CD14-positive monocyte (primary cell): ENCODE results near the gene KRT6C. TPM values are rescaled to one million over a fixed set of nuclear protein-coding genes. Genes with fewer than 3 reads are reported as not detected.

Source experiments
- DNase-seq, 3 donors: peaks; one replicate each; pipeline ENCODE4 v3.0.0-alpha.2; 2011 to 2022
- H2AFZ ChIP-seq: 2 replicates; pipeline ENCODE4 v1.6.0; 2012; ENCODE audit warnings: mild to moderate bottlenecking, low read depth, low read length, inconsistent platforms; ENCODE audit not compliant: insufficient read depth, poor library complexity, severe bottlenecking
- H3K27ac ChIP-seq, 2 donors: 1 replicate in 1 of 2; 2 replicates in 1 of 2; pipeline ENCODE4 v1.5.1; 2012 to 2013; ENCODE audit warnings: low read length in 2 of 2, control low read depth in 1 of 2, inconsistent platforms in 1 of 2, low read depth in 1 of 2, mild to moderate bottlenecking in 1 of 2
- H3K27me3 ChIP-seq, 2 donors: one replicate each; pipeline versions ENCODE4 v1.6.0 to v1.6.1; 2011 to 2013; ENCODE audit warnings: low read length in 2 of 2; ENCODE audit not compliant: control insufficient read depth in 2 of 2, insufficient read depth in 2 of 2
- H3K36me3 ChIP-seq, 2 donors: replicated peaks in 1 of 2; 1 replicate in 1 of 2; 2 replicates in 1 of 2; pipeline versions ENCODE4 v1.5.1 to v1.6.1; 2012 to 2013; ENCODE audit warnings: low read length in 2 of 2, control low read depth in 1 of 2, inconsistent platforms in 1 of 2, mild to moderate bottlenecking in 1 of 2; ENCODE audit not compliant: insufficient read depth in 2 of 2, control insufficient read depth in 1 of 2
- H3K4me1 ChIP-seq, 2 donors: 1 replicate in 1 of 2; 2 replicates in 1 of 2; pipeline versions ENCODE4 v1.5.1 to v1.6.1; 2012 to 2013; ENCODE audit warnings: low read length in 2 of 2, control low read depth in 1 of 2, inconsistent platforms in 1 of 2, mild to moderate bottlenecking in 1 of 2, moderate library complexity in 1 of 2; ENCODE audit not compliant: insufficient read depth in 2 of 2, control insufficient read depth in 1 of 2
- H3K4me2 ChIP-seq: replicated peaks from 2 replicates; pipeline ENCODE3; 2012; ENCODE audit warnings: low read length, moderate library complexity, mild to moderate bottlenecking; ENCODE audit not compliant: poor library complexity, severe bottlenecking; ENCODE audit errors: extremely low read depth
- H3K4me3 ChIP-seq, 3 experiments: fragments of 200-600 bp in 1 of 3; sonication (generic) in 1 of 3; replicated peaks in 1 of 3; 1 replicate in 2 of 3; 2 replicates in 1 of 3; pipeline ENCODE4 v1.5.1; 2011 to 2013; ENCODE audit warnings: low read length in 3 of 3, mild to moderate bottlenecking in 3 of 3, control low read depth in 2 of 3, low read depth in 2 of 3, inconsistent platforms in 1 of 3, moderate library complexity in 1 of 3
- H3K79me2 ChIP-seq: 2 replicates; pipeline ENCODE4 v1.6.0; 2012; ENCODE audit warnings: mild to moderate bottlenecking, control low read depth, inconsistent platforms, low read length, moderate library complexity; ENCODE audit not compliant: insufficient read depth
- H3K9ac ChIP-seq: 2 replicates; pipeline ENCODE4 v1.6.0; 2017; ENCODE audit warnings: low read length, mild to moderate bottlenecking; ENCODE audit not compliant: insufficient read depth, poor library complexity, severe bottlenecking
- H3K9me3 ChIP-seq, 2 donors: replicated peaks in 1 of 2; 1 replicate in 1 of 2; 2 replicates in 1 of 2; pipeline versions ENCODE4 v1.5.1 to v1.6.1; 2012 to 2013; ENCODE audit warnings: low read length in 2 of 2, control low read depth in 1 of 2; ENCODE audit not compliant: control insufficient read depth in 1 of 2, insufficient read depth in 1 of 2
- H4K20me1 ChIP-seq: 2 replicates; pipeline ENCODE4 v1.6.0; 2012; ENCODE audit warnings: mild to moderate bottlenecking, low read length, control low read depth, moderate library complexity; ENCODE audit not compliant: insufficient read depth
- H3K27ac Mint-ChIP-seq, 7 donors: one replicate each; pipeline ENCODE4 v1.8.0; 2020; ENCODE audit warnings: mild to moderate bottlenecking in 7 of 7, mixed read lengths in 7 of 7, moderate library complexity in 6 of 7, inconsistent platforms in 2 of 7
- H3K27me3 Mint-ChIP-seq, 3 donors: one replicate each; pipeline ENCODE4 v1.8.0; 2021 to 2022; ENCODE audit warnings: low read depth in 3 of 3, mild to moderate bottlenecking in 3 of 3, mixed read lengths in 3 of 3, moderate library complexity in 3 of 3, inconsistent platforms in 1 of 3
- H3K36me3 Mint-ChIP-seq, 2 donors: one replicate each; pipeline ENCODE4 v1.8.0; 2020; ENCODE audit warnings: mixed read lengths in 2 of 2, inconsistent platforms in 1 of 2, mild to moderate bottlenecking in 1 of 2
- H3K4me1 Mint-ChIP-seq: one replicate; pipeline ENCODE4 v1.8.0; 2020; ENCODE audit warnings: mild to moderate bottlenecking, mixed read lengths
- H3K4me3 Mint-ChIP-seq, 2 donors: one replicate each; pipeline ENCODE4 v1.8.0; 2020; ENCODE audit warnings: mild to moderate bottlenecking in 2 of 2, mixed read lengths in 2 of 2, moderate library complexity in 1 of 2
- H3K9me3 Mint-ChIP-seq, 7 donors: one replicate each; pipeline ENCODE4 v1.8.0; 2020 to 2022; ENCODE audit warnings: mixed read lengths in 7 of 7, mild to moderate bottlenecking in 6 of 7, moderate library complexity in 6 of 7, inconsistent platforms in 2 of 7
- CTCF ChIP-seq: fragments of 200-600 bp; IDR thresholded peaks from one replicate; pipeline ENCODE4 v1.8.0; 2022; ENCODE audit warnings: antibody characterized with exemption, mild to moderate bottlenecking
- WGBS: methylation state at CpG from one replicate; pipeline ENCODE4 v1.1.5; 2013; ENCODE audit warnings: missing lambda C conversion rate; ENCODE audit not compliant: insufficient coverage; 5-methylcytosine and 5-hydroxymethylcytosine counted together
- intact Hi-C, 2 donors: fragments of 100-400 bp; cut with micrococcal nuclease; formaldehyde crosslinking; loops; one replicate each; pipeline versions ENCODE4 v1.15.0 to v1.15.1; 2023
- polyA plus RNA-seq, 3 donors: library from polyadenylated mRNA; depleted of rRNA in 1 of 3; unstranded in 2 of 3; stranded (reverse) in 1 of 3; fragments of 300-500 nt in 2 of 3; fragments of >200 nt in 1 of 3; fragmentation: Illumina TruSeq in 2 of 3; gene quantifications; 1 replicate in 2 of 3; 2 replicates in 1 of 3; pipeline ENCODE4 v1.2.3, GENCODE V29; 2012 to 2021

Gene KRT6C
- polyA plus RNA-seq, 3 donors: not detected

DNA sequence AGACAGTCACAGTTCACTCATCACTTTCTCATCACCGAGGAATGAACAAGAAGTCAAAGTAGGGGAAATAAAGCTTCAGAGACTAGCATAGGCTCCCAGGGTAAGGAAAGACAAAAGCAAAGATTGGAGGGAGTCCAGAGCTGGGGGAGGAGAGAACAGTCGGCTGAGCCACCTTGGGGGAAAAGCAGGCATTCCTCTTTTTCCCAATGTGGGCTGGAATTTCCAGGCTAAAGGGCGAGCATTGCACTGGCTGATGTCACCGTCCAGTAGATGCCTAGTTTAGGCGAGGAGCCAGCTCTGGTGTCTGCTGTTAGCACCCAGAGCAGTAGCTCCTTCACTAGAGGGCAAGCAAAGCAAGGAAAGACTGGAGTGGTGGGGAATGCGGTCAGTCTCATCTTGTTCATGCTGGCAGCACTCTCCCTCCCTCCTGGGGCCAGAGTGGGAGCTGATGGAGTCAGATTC, 31.0 kb downstream of the KRT6C start:
- Histone ChIP-seq H3K27ac (no peak overlapping the region), H2AFZ (no peak overlapping the region), H4K20me1 (no peaks in the 10 kb centered on the region), H3K4me3 (no peak overlapping the region), H3K4me1 (no peaks in the 10 kb centered on the region), H3K9ac (no peak overlapping the region), H3K36me3 (no peaks in the 10 kb centered on the region), H3K9me3 (no peaks in the 10 kb centered on the region), H3K27me3 (no peaks in the 10 kb centered on the region), H3K4me2 (no peak overlapping the region), H3K79me2 (no peaks in the 10 kb centered on the region)
- peaks cover 8 to 22% (median 15%) of the 10 kb centered on the region in 3 donors for H3K27me3 Mint-ChIP-seq
- TF ChIP-seq CTCF: no peak
- no peak overlapping the region for H3K27ac Mint-ChIP-seq
- DNase-seq: no peak
- H3K4me1 Mint-ChIP-seq: no peaks in the 10 kb centered on the region
- no peaks in the 10 kb centered on the region for H3K36me3 Mint-ChIP-seq
- WGBS: 25% methylated on average over 1 of the region's 6 CpGs
- peak overlapping the region in 1 of 2 donors; percentile 1 for H3K4me3 Mint-ChIP-seq
- intact Hi-C loops: no loop called here
- peaks cover 0 to 4% (median 0%) of the 10 kb centered on the region in 7 donors for H3K9me3 Mint-ChIP-seq

DNA sequence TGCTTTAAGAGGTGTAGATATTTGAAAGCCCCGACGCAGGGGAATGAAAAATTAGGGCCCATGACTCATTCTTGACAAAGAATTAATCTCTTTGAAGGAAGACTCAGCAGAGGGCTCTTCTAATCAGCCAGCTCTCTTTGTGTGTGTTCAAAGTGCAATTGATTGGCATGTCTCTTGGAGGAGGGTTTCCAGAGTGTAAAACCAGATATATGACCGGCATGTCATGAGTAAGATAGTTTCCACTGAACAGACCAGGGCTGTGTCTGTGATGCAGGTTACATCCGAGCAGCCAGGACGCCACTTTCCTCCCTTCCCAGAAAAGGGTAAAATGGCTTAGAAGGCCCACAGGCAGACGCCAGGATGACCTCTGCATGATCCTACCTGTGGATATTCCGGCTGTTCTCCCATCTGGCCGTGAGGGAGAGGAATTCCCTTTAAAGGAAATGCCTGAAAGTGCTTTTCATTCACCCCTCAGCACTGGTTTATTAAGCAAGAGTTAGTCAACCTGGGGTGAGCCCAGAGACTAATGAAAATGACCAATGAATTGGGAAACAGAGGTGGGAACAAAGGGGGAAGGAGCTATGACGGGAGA, 32.2 kb downstream of the KRT6C start:
- intact Hi-C loops: no loop called here

More for the DNA sequence above, 32.2 kb downstream of the KRT6C start:
- no peak overlapping the region for H2AFZ ChIP-seq
- H3K4me1 ChIP-seq: no peaks in the 10 kb centered on the region
- H3K27ac ChIP-seq: no peak overlapping the region
- H3K36me3 Mint-ChIP-seq: no peaks in the 10 kb centered on the region
- no peak overlapping the region for H3K4me3 Mint-ChIP-seq
- no peaks in the 10 kb centered on the region for H3K79me2 ChIP-seq
- H3K27me3 ChIP-seq: no peaks in the 10 kb centered on the region
- H4K20me1 ChIP-seq: no peaks in the 10 kb centered on the region
- no peak overlapping the region for H3K9ac ChIP-seq
- H3K9me3 ChIP-seq: no peaks in the 10 kb centered on the region
- no peaks in the 10 kb centered on the region for H3K4me1 Mint-ChIP-seq
- no peak overlapping the region for H3K4me2 ChIP-seq
- no peak overlapping the region for H3K27ac Mint-ChIP-seq
- peaks cover 9 to 22% (median 19%) of the 10 kb centered on the region in 3 donors for H3K27me3 Mint-ChIP-seq
- H3K36me3 ChIP-seq: no peaks in the 10 kb centered on the region
- no peak for TF ChIP-seq CTCF
- peaks cover 0 to 2% (median 0%) of the 10 kb centered on the region in 7 donors for H3K9me3 Mint-ChIP-seq
- DNase-seq: no peak
- WGBS: 78% methylated on average over 3 of the region's 9 CpGs
- no peak overlapping the region for H3K4me3 ChIP-seq
